Calu3 (cell line): ENCODE results near the gene EGLN1. TPM values are rescaled to one million over a fixed set of nuclear protein-coding genes. Genes with fewer than 3 reads are reported as not detected.

ENCODE experiments used
- BruUV-seq: library from RNA; stranded (reverse); fragments of 400-500 nt; replicated peaks from 2 replicates; lab custom pipeline; 2021; lab: Mats Ljungman, UMichigan
- CTCF ChIA-PET: fragments of 300-600 bp; sonication (Branson Sonifier 250); formaldehyde crosslinking; loops from one replicate; lab custom pipeline; 2022; ENCODE audit warnings: antibody characterized with exemption; lab: Charles Lee
- DNase-seq: peaks from one replicate; pipeline ENCODE4 v3.0.0; 2022
- H3K27ac Mint-ChIP-seq: one replicate; pipeline ENCODE4 v1.8.0; 2022; ENCODE audit warnings: mixed read lengths; ENCODE audit not compliant: unreplicated experiment
- H3K27me3 Mint-ChIP-seq: one replicate; pipeline ENCODE4 v1.8.0; 2022; ENCODE audit warnings: mixed read lengths; ENCODE audit not compliant: unreplicated experiment
- H3K36me3 Mint-ChIP-seq: one replicate; pipeline ENCODE4 v1.8.0; 2022; ENCODE audit warnings: mild to moderate bottlenecking, moderate library complexity, mixed read lengths; ENCODE audit not compliant: insufficient read depth, unreplicated experiment
- H3K4me1 Mint-ChIP-seq: one replicate; pipeline ENCODE4 v1.8.0; 2022; ENCODE audit warnings: mild to moderate bottlenecking, low read depth, mixed read lengths; ENCODE audit not compliant: unreplicated experiment
- H3K4me3 Mint-ChIP-seq: one replicate; pipeline ENCODE4 v1.8.0; 2022; ENCODE audit warnings: mild to moderate bottlenecking, low read depth, moderate library complexity, mixed read lengths; ENCODE audit not compliant: unreplicated experiment
- H3K9me3 Mint-ChIP-seq: one replicate; pipeline ENCODE4 v1.8.0; 2022; ENCODE audit warnings: low read depth, mixed read lengths; ENCODE audit not compliant: unreplicated experiment
- intact Hi-C: fragments of 100-400 bp; cut with micrococcal nuclease; formaldehyde crosslinking; loops from one replicate; pipeline ENCODE4 v1.10.0; 2022; ENCODE audit not compliant: unreplicated experiment
- total RNA-seq: library from RNA; stranded (reverse); gene quantifications from 2 replicates; pipeline ENCODE4 v1.2.3, GENCODE V29; 2022
- TF ChIP-seq, protein P1 (sequence below): fragments of 200-600 bp; IDR thresholded peaks from one replicate; pipeline ENCODE4 v1.8.0; 2022; ENCODE audit warnings: antibody characterized with exemption; ENCODE audit not compliant: unreplicated experiment

EGLN1 gene
- total RNA-seq, 1 experiment from 2014 or later, result 34.9 TPM

DNA sequence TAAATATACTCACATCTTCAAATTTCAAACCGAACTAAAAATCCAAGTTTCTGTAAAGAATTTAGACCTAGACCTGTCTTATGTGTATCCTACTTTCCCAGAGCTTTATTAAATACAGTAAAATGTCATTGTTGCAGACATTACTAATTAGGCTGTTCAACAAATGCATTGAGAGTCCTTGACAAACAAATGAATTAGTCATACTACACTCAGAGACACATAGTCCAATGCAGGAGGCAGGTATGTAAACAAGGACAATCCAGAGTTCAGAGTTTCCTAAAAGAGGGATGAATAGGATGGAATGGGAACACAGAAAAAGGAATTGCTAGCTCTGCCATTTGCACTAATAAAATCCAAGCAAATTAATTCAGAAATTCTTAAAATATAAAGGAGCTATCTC is 1.6 kb upstream of the EGLN1 start:
- H3K27me3 Mint-ChIP-seq, result no peaks in the 10 kb centered on the region
- H3K4me1 Mint-ChIP-seq, result peaks cover 10% of the 10 kb centered on the region
- peaks cover 41% of the 10 kb centered on the region for H3K36me3 Mint-ChIP-seq
- H3K4me3 Mint-ChIP-seq, result peak overlapping the region; percentile 78
- intact Hi-C loops, result loop anchor here (2.0 kb wide), 1 partner anchor 105 kb away; the partner anchor contains the start of gene TSNAX
- no peaks in the 10 kb centered on the region for H3K9me3 Mint-ChIP-seq
- TF ChIP-seq, protein P1, sequence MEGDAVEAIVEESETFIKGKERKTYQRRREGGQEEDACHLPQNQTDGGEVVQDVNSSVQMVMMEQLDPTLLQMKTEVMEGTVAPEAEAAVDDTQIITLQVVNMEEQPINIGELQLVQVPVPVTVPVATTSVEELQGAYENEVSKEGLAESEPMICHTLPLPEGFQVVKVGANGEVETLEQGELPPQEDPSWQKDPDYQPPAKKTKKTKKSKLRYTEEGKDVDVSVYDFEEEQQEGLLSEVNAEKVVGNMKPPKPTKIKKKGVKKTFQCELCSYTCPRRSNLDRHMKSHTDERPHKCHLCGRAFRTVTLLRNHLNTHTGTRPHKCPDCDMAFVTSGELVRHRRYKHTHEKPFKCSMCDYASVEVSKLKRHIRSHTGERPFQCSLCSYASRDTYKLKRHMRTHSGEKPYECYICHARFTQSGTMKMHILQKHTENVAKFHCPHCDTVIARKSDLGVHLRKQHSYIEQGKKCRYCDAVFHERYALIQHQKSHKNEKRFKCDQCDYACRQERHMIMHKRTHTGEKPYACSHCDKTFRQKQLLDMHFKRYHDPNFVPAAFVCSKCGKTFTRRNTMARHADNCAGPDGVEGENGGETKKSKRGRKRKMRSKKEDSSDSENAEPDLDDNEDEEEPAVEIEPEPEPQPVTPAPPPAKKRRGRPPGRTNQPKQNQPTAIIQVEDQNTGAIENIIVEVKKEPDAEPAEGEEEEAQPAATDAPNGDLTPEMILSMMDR, result no peak
- H3K27ac Mint-ChIP-seq, result peak overlapping the region; percentile 93
- BruUV-seq, result no TSS peak
- no peak for DNase-seq
- CTCF ChIA-PET, result no interaction called here

DNA sequence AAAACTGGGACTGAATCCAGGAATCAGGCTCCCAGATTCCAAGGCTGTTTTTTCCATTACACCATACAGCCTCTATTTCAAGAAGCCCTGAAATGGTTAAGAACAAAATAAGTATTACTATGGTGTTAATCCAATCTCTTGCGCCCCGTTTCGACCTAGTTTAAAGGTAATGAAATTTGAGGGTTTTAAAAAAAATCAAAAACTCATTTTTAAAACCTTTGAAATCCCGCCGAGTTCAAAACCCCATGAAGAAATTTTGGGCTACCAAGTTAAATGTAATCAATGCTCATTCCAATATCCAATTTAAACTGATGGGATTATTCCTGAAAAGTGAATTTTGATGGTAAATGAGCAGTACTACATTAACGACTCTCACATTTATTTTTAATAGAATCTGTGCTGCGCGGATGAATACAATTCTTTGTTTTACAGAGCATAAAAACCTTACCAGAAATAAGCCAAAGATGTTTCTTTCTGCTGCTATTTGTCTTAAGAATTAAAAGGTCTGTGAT is 767 bp upstream of the EGLN1 start:
- DNase-seq, result no peak
- CTCF ChIA-PET, result no interaction called here
- Mint-ChIP-seq H3K27me3 (no peaks in the 10 kb centered on the region), H3K36me3 (peaks cover 46% of the 10 kb centered on the region), H3K9me3 (no peaks in the 10 kb centered on the region), H3K4me3 (peak overlapping the region; percentile 78), H3K27ac (peak overlapping the region; percentile 93), H3K4me1 (peaks cover 12% of the 10 kb centered on the region)
- intact Hi-C loops, result loop anchor here (2.0 kb wide), 1 partner anchor 106 kb away; the partner anchor contains the start of gene TSNAX
- TSS peak; percentile 63 for BruUV-seq
- TF ChIP-seq, protein P1, result no peak

DNA sequence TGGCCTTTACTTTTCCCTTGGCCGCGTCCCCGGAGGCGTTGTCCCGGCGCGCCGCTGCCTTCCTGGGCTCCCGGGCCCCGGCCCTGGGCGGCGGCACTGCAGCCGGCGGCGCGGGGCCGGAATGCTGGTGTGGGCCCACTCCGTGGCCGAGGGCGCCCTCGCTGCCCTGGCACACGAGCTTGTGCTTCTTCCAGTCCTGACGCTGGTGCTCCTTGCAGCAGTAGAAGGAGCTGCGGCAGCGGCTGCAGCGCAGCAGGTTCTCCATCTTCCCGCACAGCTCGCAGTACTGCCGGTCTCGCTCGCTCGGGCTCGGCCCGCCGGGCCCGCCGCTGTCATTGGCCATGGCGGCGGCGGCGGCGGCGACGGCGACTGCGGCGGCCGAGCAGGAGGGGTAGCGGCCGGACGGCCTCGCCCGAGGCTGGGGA is 529 bp downstream of the EGLN1 start:
- Mint-ChIP-seq H3K27me3 (no peaks in the 10 kb centered on the region), H3K9me3 (no peaks in the 10 kb centered on the region), H3K36me3 (peaks cover 52% of the 10 kb centered on the region), H3K4me1 (peaks cover 25% of the 10 kb centered on the region), H3K27ac (no peak overlapping the region), H3K4me3 (peak overlapping the region; percentile 78)
- CTCF ChIA-PET, result interaction anchor here (0.6 kb wide), 1 partner anchor 373 kb away, joined by 3 read pairs; no protein-coding TSS in a partner anchor
- BruUV-seq, result no TSS peak
- TF ChIP-seq, protein P1, result no peak
- intact Hi-C loops, result no loop called here
- DNase-seq, result peak; percentile 64

DNA sequence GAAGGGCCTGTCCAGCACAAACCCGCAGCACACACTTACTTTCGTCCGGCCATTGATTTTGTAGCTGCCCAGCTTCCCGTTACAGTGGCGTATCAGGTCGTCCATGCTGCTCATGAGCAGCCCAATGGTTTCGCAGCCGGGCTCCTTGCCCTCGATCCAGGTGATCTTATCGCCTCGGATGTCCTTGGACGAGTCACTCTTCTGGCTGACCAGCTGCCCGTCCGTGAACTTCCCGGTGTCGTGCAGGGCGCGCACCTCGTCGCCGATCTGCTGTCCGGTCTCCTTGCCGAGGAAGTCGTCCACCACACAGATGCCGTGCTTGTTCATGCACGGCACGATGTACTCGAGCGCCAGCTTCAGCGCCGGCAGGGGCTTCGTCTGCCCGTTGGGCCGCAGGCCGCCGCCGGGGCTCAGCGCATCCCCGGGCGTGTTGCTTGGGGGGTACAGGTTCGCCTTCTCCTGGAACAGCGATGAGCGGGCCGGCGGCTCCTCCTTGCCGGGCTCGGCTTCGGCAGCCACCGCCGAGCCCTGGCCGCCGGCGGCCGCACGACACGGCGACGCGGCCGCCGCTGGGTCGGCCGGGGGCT is 1.0 kb downstream of the EGLN1 start:
- H3K27ac Mint-ChIP-seq, result peak overlapping the region; percentile 64
- H3K4me1 Mint-ChIP-seq, result peaks cover 25% of the 10 kb centered on the region
- H3K36me3 Mint-ChIP-seq, result peaks cover 52% of the 10 kb centered on the region
- CTCF ChIA-PET, result interaction anchor here (0.6 to 1.4 kb wide), 5 partner anchors 10 to 373 kb away, joined by 3 read pairs; no protein-coding TSS in a partner anchor
- H3K27me3 Mint-ChIP-seq, result no peaks in the 10 kb centered on the region
- TF ChIP-seq, protein P1, result no peak
- BruUV-seq, result no TSS peak
- peak; percentile 40 for DNase-seq
- H3K9me3 Mint-ChIP-seq, result no peaks in the 10 kb centered on the region
- intact Hi-C loops, result loop anchor here (1.0 kb wide), 1 partner anchor 63 kb away; no protein-coding TSS in a partner anchor
- H3K4me3 Mint-ChIP-seq, result peak overlapping the region; percentile 78
